Activated naive CD4-positive, alpha-beta T cell treated with anti-CD3 and anti-CD28 coated beads, Interleukin-2, amount 50 U/mL, for 16 hours (primary cell): Measurements from ENCODE around the gene GAS7.

Experiments
- DNase-seq: peaks from one replicate; pipeline ENCODE4 v3.0.0-alpha.2; 2020

GAS7 gene

GRCh38 chr17:10170233-10170632, 28.2 kb downstream of the GAS7 start:
- no peak for DNase-seq

GRCh38 chr17:10169290-10169689, 29.1 kb downstream of the GAS7 start:
- no peak for DNase-seq

GRCh38 chr17:10166176-10166935, 32.0 kb downstream of the GAS7 start:
- DNase-seq, result no peak

GRCh38 chr17:10162096-10162495, 36.3 kb downstream of the GAS7 start:
- DNase-seq, result no peak

GRCh38 chr17:10161386-10161785, 37.0 kb downstream of the GAS7 start:
- DNase-seq, result no peak

- no peak for DNase-seq
Measured at GRCh38 chr17:10156948-10157607, 41.3 kb downstream of the GAS7 start.

- DNase-seq, result no peak
Measured at GRCh38 chr17:10156599-10156947, 41.8 kb downstream of the GAS7 start.

- no peak for DNase-seq
Measured at GRCh38 chr17:10156077-10156435, 42.4 kb downstream of the GAS7 start.

- no peak for DNase-seq
Measured at GRCh38 chr17:10155371-10156076, 42.9 kb downstream of the GAS7 start.

GRCh38 chr17:10151667-10152496, 46.5 kb downstream of the GAS7 start:
- DNase-seq, result no peak

GRCh38 chr17:10149573-10150399, 48.6 kb downstream of the GAS7 start:
- DNase-seq, result no peak

- DNase-seq, result no peak
Measured at GRCh38 chr17:10147761-10148415, 50.5 kb downstream of the GAS7 start.

GRCh38 chr17:10147040-10147439, 51.4 kb downstream of the GAS7 start:
- no peak for DNase-seq

GRCh38 chr17:10144982-10145381, 53.4 kb downstream of the GAS7 start:
- no peak for DNase-seq

GRCh38 chr17:10144456-10144855, 54.0 kb downstream of the GAS7 start:
- DNase-seq, result no peak

- no peak for DNase-seq
Measured at GRCh38 chr17:10141436-10141835, 57.0 kb downstream of the GAS7 start.

GRCh38 chr17:10139577-10139976, 58.8 kb downstream of the GAS7 start:
- DNase-seq, result no peak

- no peak for DNase-seq
Measured at GRCh38 chr17:10136258-10136981, 62.0 kb downstream of the GAS7 start.

GRCh38 chr17:10135539-10136257, 62.7 kb downstream of the GAS7 start:
- no peak for DNase-seq

GRCh38 chr17:10130677-10131076, 67.7 kb downstream of the GAS7 start:
- DNase-seq, result no peak
